Right lobe of liver (tissue), 4 donors: ENCODE data around the gene TMEM247.

Experiments
- POLR2A ChIP-seq: fragments of 450-650 bp; IDR thresholded peaks from one replicate; pipeline ENCODE4 v1.6.1; 2017; ENCODE audit warnings: antibody characterized with exemption, mild to moderate bottlenecking
- TF ChIP-seq, protein P1 (sequence below), 4 donors: fragments of 200-600 bp in 3 of 4; fragments of 450-650 bp in 1 of 4; IDR thresholded peaks; one replicate each; pipeline versions ENCODE4 v1.5.1 to v1.8.0; 2016 to 2022; ENCODE audit warnings: antibody characterized with exemption in 4 of 4, mild to moderate bottlenecking in 2 of 4
- donor health status: DM: no; HTN: no; CAD: no.
- donor health status: DM: no; HTN: no; CAD: no.
- donor health status: DM: no; HTN: yes; CAD: no.

DNA sequence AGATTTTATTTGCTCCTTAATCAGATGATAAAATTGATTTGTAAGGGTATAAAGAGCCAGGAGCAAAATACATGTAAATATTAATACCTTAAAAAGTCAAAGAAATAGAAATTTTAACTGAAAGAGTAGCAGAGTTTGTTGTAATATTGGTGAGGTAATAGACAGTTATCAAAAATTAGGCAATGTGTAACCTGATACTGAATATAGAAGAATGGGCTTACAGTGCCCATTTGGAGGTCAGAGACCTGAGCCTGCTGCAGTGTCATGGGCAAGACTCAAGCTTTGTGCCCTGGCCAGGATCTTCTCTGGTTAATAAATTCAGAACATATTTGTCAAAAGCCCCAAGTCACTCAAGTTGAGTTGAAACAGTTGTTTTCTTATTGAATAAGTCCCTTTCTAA lies 29.7 kb upstream of the TMEM247 start:
- TF ChIP-seq, protein P1, sequence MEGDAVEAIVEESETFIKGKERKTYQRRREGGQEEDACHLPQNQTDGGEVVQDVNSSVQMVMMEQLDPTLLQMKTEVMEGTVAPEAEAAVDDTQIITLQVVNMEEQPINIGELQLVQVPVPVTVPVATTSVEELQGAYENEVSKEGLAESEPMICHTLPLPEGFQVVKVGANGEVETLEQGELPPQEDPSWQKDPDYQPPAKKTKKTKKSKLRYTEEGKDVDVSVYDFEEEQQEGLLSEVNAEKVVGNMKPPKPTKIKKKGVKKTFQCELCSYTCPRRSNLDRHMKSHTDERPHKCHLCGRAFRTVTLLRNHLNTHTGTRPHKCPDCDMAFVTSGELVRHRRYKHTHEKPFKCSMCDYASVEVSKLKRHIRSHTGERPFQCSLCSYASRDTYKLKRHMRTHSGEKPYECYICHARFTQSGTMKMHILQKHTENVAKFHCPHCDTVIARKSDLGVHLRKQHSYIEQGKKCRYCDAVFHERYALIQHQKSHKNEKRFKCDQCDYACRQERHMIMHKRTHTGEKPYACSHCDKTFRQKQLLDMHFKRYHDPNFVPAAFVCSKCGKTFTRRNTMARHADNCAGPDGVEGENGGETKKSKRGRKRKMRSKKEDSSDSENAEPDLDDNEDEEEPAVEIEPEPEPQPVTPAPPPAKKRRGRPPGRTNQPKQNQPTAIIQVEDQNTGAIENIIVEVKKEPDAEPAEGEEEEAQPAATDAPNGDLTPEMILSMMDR (IDR thresholded peaks at IDR 0.05): no peak
- no peak for TF ChIP-seq POLR2A
